CD4-positive, alpha-beta memory T cell (primary cell): Measurements from ENCODE around the gene HPD. TPM values are rescaled to one million over a fixed set of nuclear protein-coding genes. Genes with fewer than 3 reads are reported as not detected.
A peak's percentile ranks its signal among the peaks of the same experiment; 100 is the strongest.

Experiments used
- CTCF ChIA-PET: fragments of 350-600 bp; sonication (Branson Sonifier 250); formaldehyde crosslinking; loops from one replicate; lab custom pipeline; 2021; ENCODE audit warnings: inconsistent platforms; ENCODE audit not compliant: partially characterized antibody; lab: Charles Lee
- POLR2A ChIA-PET: fragments of 350-600 bp; sonication (Branson Sonifier 250); formaldehyde crosslinking; loops from one replicate; lab custom pipeline; 2021; ENCODE audit not compliant: partially characterized antibody; lab: Charles Lee
- DNase-seq, 5 donors: peaks; one replicate each; pipeline versions ENCODE4 v3.0.0 to v3.0.0-alpha.2; 2020 to 2022; ENCODE audit warnings: mixed read lengths in 1 of 5
- H3K27ac ChIP-seq: one replicate; pipeline ENCODE4 v1.7.0; 2013; ENCODE audit warnings: low read depth, low read length
- H3K27me3 ChIP-seq: 2 replicates; pipeline ENCODE4 v1.7.0; 2013; ENCODE audit warnings: mild to moderate bottlenecking, low read length, moderate library complexity; ENCODE audit not compliant: insufficient read depth
- H3K36me3 ChIP-seq: 2 replicates; pipeline ENCODE4 v1.7.0; 2013; ENCODE audit warnings: mild to moderate bottlenecking, low read length, moderate library complexity; ENCODE audit not compliant: insufficient read depth
- H3K4me1 ChIP-seq: 2 replicates; pipeline ENCODE4 v1.7.0; 2013; ENCODE audit warnings: mild to moderate bottlenecking, low read length, moderate library complexity; ENCODE audit not compliant: insufficient read depth
- H3K4me3 ChIP-seq, 2 donors: one replicate each; pipeline ENCODE4 v1.7.0; 2013; ENCODE audit warnings: low read length in 2 of 2, mild to moderate bottlenecking in 1 of 2
- H3K9me3 ChIP-seq, 2 donors: one replicate each; pipeline ENCODE4 v1.7.0; 2013; ENCODE audit warnings: low read length in 2 of 2, control low read depth in 1 of 2; ENCODE audit not compliant: control insufficient read depth in 1 of 2
- H3K27ac Mint-ChIP-seq, 7 donors: one replicate each; pipeline ENCODE4 v1.8.0; 2020 to 2021; ENCODE audit warnings: mixed read lengths in 7 of 7, mild to moderate bottlenecking in 6 of 7, inconsistent platforms in 3 of 7, moderate library complexity in 3 of 7
- H3K27me3 Mint-ChIP-seq, 2 donors: one replicate each; pipeline ENCODE4 v1.8.0; 2020 to 2021; ENCODE audit warnings: mixed read lengths in 2 of 2
- H3K36me3 Mint-ChIP-seq, 2 donors: one replicate each; pipeline ENCODE4 v1.8.0; 2020 to 2021; ENCODE audit warnings: mixed read lengths in 2 of 2, inconsistent platforms in 1 of 2, mild to moderate bottlenecking in 1 of 2
- H3K4me1 Mint-ChIP-seq, 4 donors: one replicate each; pipeline ENCODE4 v1.8.0; 2020 to 2021; ENCODE audit warnings: mixed read lengths in 4 of 4, mild to moderate bottlenecking in 1 of 4
- H3K4me3 Mint-ChIP-seq, 8 donors: one replicate each; pipeline ENCODE4 v1.8.0; 2020 to 2021; ENCODE audit warnings: mixed read lengths in 8 of 8, mild to moderate bottlenecking in 7 of 8, moderate library complexity in 6 of 8, inconsistent platforms in 3 of 8
- H3K9me3 Mint-ChIP-seq, 8 donors: one replicate each; pipeline ENCODE4 v1.8.0; 2020 to 2021; ENCODE audit warnings: mixed read lengths in 8 of 8, mild to moderate bottlenecking in 5 of 8, inconsistent platforms in 3 of 8, moderate library complexity in 1 of 8
- intact Hi-C: fragments of 100-400 bp; cut with micrococcal nuclease; formaldehyde crosslinking; loops from one replicate; pipeline ENCODE4 v1.15.1; 2023
- polyA plus RNA-seq, 2 donors: library from polyadenylated mRNA; unstranded; fragments of 300-500 nt; fragmentation: Illumina TruSeq; gene quantifications; one replicate each; pipeline ENCODE4 v1.2.3, GENCODE V29; 2021
- total RNA-seq, 2 experiments: library from RNA; stranded (reverse); gene quantifications; one replicate each; pipeline ENCODE4 v1.2.3, GENCODE V29; 2021

Gene HPD
- total and polyA plus RNA-seq, 4 experiments from 2014 or later = not detected

- peak overlapping the region; percentile 70 to 87 (median 81) for H3K27ac Mint-ChIP-seq
- intact Hi-C loops = loop anchor here (1.0 to 2.0 kb wide), 4 partner anchors 18 to 116 kb away; partner anchors contain the start of gene PSMD9
- H3K9me3 ChIP-seq = no peaks in the 10 kb centered on the region
- peak in 1 of 5 donors; percentile 37 for DNase-seq
- ChIA-PET POLR2A (interaction anchor here (1.2 to 44.6 kb wide), 2 partner anchors 22 to 101 kb away, joined by 5 to 2727 read pairs; partner anchors contain the start of genes RHOF, SETD1B and TMEM120B), CTCF (interaction anchor here (0.9 to 16.7 kb wide), 8 partner anchors 13 to 103 kb away, joined by 3 to 918 read pairs (median 12); partner anchors contain the start of genes PSMD9 and RHOF)
- peaks cover 67% of the 10 kb centered on the region for H3K36me3 ChIP-seq
- peak overlapping the region in 1 of 2 donors; percentile 63 for H3K4me3 ChIP-seq
- H3K9me3 Mint-ChIP-seq = peaks cover 0 to 3% (median 0%) of the 10 kb centered on the region in 8 donors
- no peaks in the 10 kb centered on the region for H3K27me3 ChIP-seq
- H3K36me3 Mint-ChIP-seq = peaks cover 38 to 62% of the 10 kb centered on the region in 2 donors
- peaks cover 46% of the 10 kb centered on the region for H3K4me1 ChIP-seq
- H3K4me1 Mint-ChIP-seq = peaks cover 22 to 53% (median 39%) of the 10 kb centered on the region in 4 donors
- H3K27ac ChIP-seq = no peak overlapping the region
- H3K4me3 Mint-ChIP-seq = peak overlapping the region; percentile 80 to 90 (median 86)
- no peaks in the 10 kb centered on the region for H3K27me3 Mint-ChIP-seq
These were observed 45.5 kb downstream of the HPD start for GRCh38 chr12:121812921-121813896.

- CTCF ChIA-PET = interaction anchor here (0.7 to 16.7 kb wide), 21 partner anchors 9 to 473 kb away, joined by 3 to 918 read pairs (median 4); partner anchors contain the start of genes MLXIP, RHOF and TMEM120B
- POLR2A ChIA-PET = interaction anchor here (0.6 to 44.6 kb wide), 6 partner anchors 15 to 100 kb away, joined by 4 to 2727 read pairs (median 6); partner anchors contain the start of genes PSMD9, RHOF, SETD1B and TMEM120B
- H3K4me1 ChIP-seq = peaks cover 54% of the 10 kb centered on the region
- no peaks in the 10 kb centered on the region for H3K27me3 ChIP-seq
- no peaks in the 10 kb centered on the region for H3K9me3 ChIP-seq
- H3K27ac Mint-ChIP-seq = peak overlapping the region in 6 of 7 donors; percentile 64 to 83 (median 78)
- peaks cover 23 to 60% (median 44%) of the 10 kb centered on the region in 4 donors for H3K4me1 Mint-ChIP-seq
- H3K4me3 Mint-ChIP-seq = peak overlapping the region; percentile 80 to 90 (median 86)
- peaks cover 0 to 3% (median 0%) of the 10 kb centered on the region in 8 donors for H3K9me3 Mint-ChIP-seq
- H3K27ac ChIP-seq = peak overlapping the region; percentile 50
- peaks cover 33 to 59% of the 10 kb centered on the region in 2 donors for H3K36me3 Mint-ChIP-seq
- H3K36me3 ChIP-seq = peaks cover 64% of the 10 kb centered on the region
- peak in 1 of 5 donors; percentile 46 for DNase-seq
- no peaks in the 10 kb centered on the region for H3K27me3 Mint-ChIP-seq
- H3K4me3 ChIP-seq = peak overlapping the region; percentile 36 to 63
- intact Hi-C loops = loop anchor here (1.0 to 2.0 kb wide), 4 partner anchors 17 to 116 kb away; partner anchors contain the start of gene PSMD9
These were observed 46.3 kb downstream of the HPD start for GRCh38 chr12:121812320-121812871.

- ChIA-PET CTCF (interaction anchor here (0.7 to 16.7 kb wide), 24 partner anchors 9 to 472 kb away, joined by 3 to 918 read pairs (median 4); partner anchors contain the start of genes MLXIP, RHOF and TMEM120B), POLR2A (interaction anchor here (0.6 to 44.6 kb wide), 8 partner anchors 13 to 99 kb away, joined by 4 to 2727 read pairs (median 6); partner anchors contain the start of genes PSMD9, RHOF, SETD1B and TMEM120B)
- Mint-ChIP-seq H3K27me3 (no peaks in the 10 kb centered on the region), H3K4me3 (peak overlapping the region; percentile 80 to 90 (median 86)), H3K4me1 (peaks cover 26 to 67% (median 49%) of the 10 kb centered on the region in 4 donors), H3K27ac (peak overlapping the region in 6 of 7 donors; percentile 42 to 93 (median 80)), H3K36me3 (peaks cover 31 to 60% of the 10 kb centered on the region in 2 donors), H3K9me3 (peaks cover 0 to 3% (median 0%) of the 10 kb centered on the region in 8 donors)
- peak; percentile 61 to 81 (median 74) for DNase-seq
- Histone ChIP-seq H3K27me3 (no peaks in the 10 kb centered on the region), H3K9me3 (no peaks in the 10 kb centered on the region), H3K4me1 (peaks cover 61% of the 10 kb centered on the region), H3K4me3 (peak overlapping the region; percentile 42 to 63), H3K27ac (peak overlapping the region; percentile 50), H3K36me3 (peaks cover 57% of the 10 kb centered on the region)
- intact Hi-C loops = loop anchor here (1.0 to 2.0 kb wide), 5 partner anchors 8 to 115 kb away; partner anchors contain the start of gene PSMD9
These were observed 47.0 kb downstream of the HPD start for GRCh38 chr12:121811434-121812319.

GRCh38 chr12:121810833-121811433, 47.7 kb downstream of the HPD start:
- POLR2A ChIA-PET = interaction anchor here (0.7 to 44.6 kb wide), 6 partner anchors 14 to 99 kb away, joined by 3 to 2727 read pairs (median 7); partner anchors contain the start of genes PSMD9, RHOF, SETD1B and TMEM120B
- intact Hi-C loops = loop anchor here (1.0 kb wide), 1 partner anchor 8 kb away; no protein-coding TSS in a partner anchor
- CTCF ChIA-PET = interaction anchor here (0.7 to 16.7 kb wide), 14 partner anchors 15 to 259 kb away, joined by 3 to 918 read pairs (median 10); partner anchors contain the start of gene RHOF
- peaks cover 30 to 59% of the 10 kb centered on the region in 2 donors for H3K36me3 Mint-ChIP-seq
- peak in 1 of 5 donors; percentile 19 for DNase-seq
- H3K9me3 Mint-ChIP-seq = peaks cover 0 to 2% (median 0%) of the 10 kb centered on the region in 8 donors
- H3K4me1 ChIP-seq = peaks cover 69% of the 10 kb centered on the region
- peaks cover 27 to 74% (median 52%) of the 10 kb centered on the region in 4 donors for H3K4me1 Mint-ChIP-seq
- peak overlapping the region; percentile 68 to 88 (median 84) for H3K4me3 Mint-ChIP-seq
- peak overlapping the region; percentile 42 to 63 for H3K4me3 ChIP-seq
- H3K36me3 ChIP-seq = peaks cover 51% of the 10 kb centered on the region
- peak overlapping the region; percentile 26 to 91 (median 81) for H3K27ac Mint-ChIP-seq
- no peaks in the 10 kb centered on the region for H3K27me3 Mint-ChIP-seq
- H3K9me3 ChIP-seq = no peaks in the 10 kb centered on the region
- peak overlapping the region; percentile 50 for H3K27ac ChIP-seq
- H3K27me3 ChIP-seq = no peaks in the 10 kb centered on the region

- intact Hi-C loops = no loop called here
- ChIA-PET CTCF (interaction anchor here (0.9 to 16.7 kb wide), 12 partner anchors 14 to 258 kb away, joined by 3 to 918 read pairs (median 16); partner anchors contain the start of gene RHOF), POLR2A (interaction anchor here (0.7 to 44.6 kb wide), 5 partner anchors 14 to 98 kb away, joined by 3 to 2727 read pairs (median 6); partner anchors contain the start of genes PSMD9, RHOF, SETD1B and TMEM120B)
- Mint-ChIP-seq H3K27ac (peak overlapping the region in 1 of 7 donors; percentile 81), H3K4me1 (peaks cover 30 to 77% (median 56%) of the 10 kb centered on the region in 4 donors), H3K27me3 (no peaks in the 10 kb centered on the region), H3K9me3 (peaks cover 0 to 2% (median 0%) of the 10 kb centered on the region in 8 donors), H3K4me3 (peak overlapping the region in 5 of 8 donors; percentile 68 to 88 (median 83)), H3K36me3 (peaks cover 28 to 60% of the 10 kb centered on the region in 2 donors)
- H3K27me3 ChIP-seq = no peaks in the 10 kb centered on the region
- peak overlapping the region in 1 of 2 donors; percentile 42 for H3K4me3 ChIP-seq
- DNase-seq = peak in 1 of 5 donors; percentile 36
- H3K4me1 ChIP-seq = peaks cover 71% of the 10 kb centered on the region
- peaks cover 48% of the 10 kb centered on the region for H3K36me3 ChIP-seq
- no peak overlapping the region for H3K27ac ChIP-seq
- H3K9me3 ChIP-seq = no peaks in the 10 kb centered on the region
These were observed 48.3 kb downstream of the HPD start for GRCh38 chr12:121810234-121810817.
